IMR-90 (cell line): ENCODE measurements around the gene PNKD. TPM values are rescaled to one million over a fixed set of nuclear protein-coding genes. Genes with fewer than 3 reads are reported as not detected.

Source experiments
- ATAC-seq: fragments of 200-7000 bp; cut with Tn5 transposase; 2 replicates; pipeline ENCODE4 v1.9.1; 2020; ENCODE audit warnings: low read depth, mild to moderate bottlenecking, moderate library complexity
- BruUV-seq: library from RNA; stranded (reverse); fragments of 400-500 nt; replicated peaks from 2 replicates; lab custom pipeline; 2021; lab: Mats Ljungman, UMichigan
- CTCF ChIA-PET: fragments of 300-600 bp; formaldehyde crosslinking; extraction: SDS; loops from one replicate; lab custom pipeline; 2021; ENCODE audit warnings: antibody characterized with exemption; lab: Yijun Ruan, JAX
- POLR2A ChIA-PET: fragments of 300-600 bp; sonication (Branson Sonifier 250); formaldehyde crosslinking; loops from one replicate; lab custom pipeline; 2022; ENCODE audit warnings: antibody characterized with exemption; ENCODE audit not compliant: unreplicated experiment; lab: Charles Lee
- DNase-seq: peaks from one replicate; pipeline ENCODE4 v3.0.0; 2013
- H2AFZ ChIP-seq: replicated peaks from 2 replicates; pipeline ENCODE3; 2013; ENCODE audit warnings: low read length, mild to moderate bottlenecking; ENCODE audit not compliant: poor library complexity
- H2AK5ac ChIP-seq: 2 replicates; pipeline ENCODE4 v1.6.1; 2013; ENCODE audit warnings: low read depth, low read length, inconsistent platforms
- H2AK9ac ChIP-seq: replicated peaks from 2 replicates; pipeline ENCODE3; 2013; ENCODE audit warnings: mild to moderate bottlenecking, low read depth, low read length, moderate library complexity; ENCODE audit not compliant: poor library complexity
- H2BK120ac ChIP-seq: 2 replicates; pipeline ENCODE4 v1.6.1; 2013; ENCODE audit warnings: low read depth, low read length, inconsistent platforms
- H2BK15ac ChIP-seq: 3 replicates; pipeline ENCODE4 v1.6.1; 2013; ENCODE audit warnings: low read depth, low read length, inconsistent platforms
- H2BK20ac ChIP-seq: 2 replicates; pipeline ENCODE4 v1.6.1; 2013; ENCODE audit warnings: low read depth, mild to moderate bottlenecking, inconsistent platforms, low read length, moderate library complexity
- H2BK5ac ChIP-seq: 2 replicates; pipeline ENCODE4 v1.6.1; 2013; ENCODE audit warnings: mild to moderate bottlenecking, low read depth, low read length, inconsistent platforms; ENCODE audit not compliant: poor library complexity, severe bottlenecking
- H3K14ac ChIP-seq: replicated peaks from 2 replicates; pipeline ENCODE4 v1.6.1; 2013; ENCODE audit warnings: low read depth, low read length, inconsistent platforms
- H3K18ac ChIP-seq: 2 replicates; pipeline ENCODE4 v1.6.1; 2013; ENCODE audit warnings: low read depth, low read length, control low read depth
- H3K23ac ChIP-seq: 2 replicates; pipeline ENCODE4 v1.6.1; 2013; ENCODE audit warnings: low read depth, low read length, inconsistent platforms
- H3K27ac ChIP-seq: 2 replicates; pipeline ENCODE4 v1.5.1; 2013; ENCODE audit warnings: mild to moderate bottlenecking, control low read depth, low read length; ENCODE audit not compliant: insufficient read depth
- H3K27me3 ChIP-seq: 2 replicates; pipeline ENCODE4 v1.6.1; 2013; ENCODE audit warnings: low read length; ENCODE audit not compliant: control insufficient read depth, insufficient read depth
- H3K36me3 ChIP-seq: 2 replicates; pipeline ENCODE4 v1.6.1; 2013; ENCODE audit warnings: low read length, mixed read lengths; ENCODE audit not compliant: control insufficient read depth, insufficient read depth
- H3K4ac ChIP-seq: 2 replicates; pipeline ENCODE4 v1.6.1; 2013; ENCODE audit warnings: low read depth, low read length, inconsistent platforms
- H3K4me1 ChIP-seq: 2 replicates; pipeline ENCODE4 v1.6.1; 2013; ENCODE audit warnings: low read length, mixed read lengths; ENCODE audit not compliant: control insufficient read depth, insufficient read depth
- H3K4me2 ChIP-seq: 2 replicates; pipeline ENCODE4 v1.6.1; 2013; ENCODE audit warnings: low read depth, mild to moderate bottlenecking, control low read depth, low read length, moderate library complexity
- H3K4me3 ChIP-seq: 2 replicates; pipeline ENCODE4 v1.5.1; 2013; ENCODE audit warnings: low read depth, mild to moderate bottlenecking, control low read depth, low read length, moderate library complexity; ENCODE audit not compliant: insufficient read depth
- H3K56ac ChIP-seq: 2 replicates; pipeline ENCODE4 v1.6.1; 2013; ENCODE audit warnings: low read length, inconsistent platforms; ENCODE audit not compliant: insufficient read depth; ENCODE audit errors: extremely low read depth
- H3K79me1 ChIP-seq, 2 experiments: 2 replicates each; pipeline ENCODE4 v1.6.1; 2013; ENCODE audit warnings: low read length in 2 of 2, inconsistent platforms in 1 of 2, low read depth in 1 of 2
- H3K9ac ChIP-seq: 2 replicates; pipeline ENCODE4 v1.6.1; 2013; ENCODE audit warnings: low read depth, low read length, control low read depth
- H3K9me1 ChIP-seq: 2 replicates; pipeline ENCODE4 v1.6.1; 2013; ENCODE audit warnings: low read length, inconsistent platforms; ENCODE audit not compliant: insufficient read depth
- H3K9me3 ChIP-seq: 2 replicates; pipeline ENCODE4 v1.6.1; 2013; ENCODE audit warnings: low read length; ENCODE audit not compliant: control insufficient read depth, insufficient read depth
- H4K20me1 ChIP-seq: 2 replicates; pipeline ENCODE4 v1.6.1; 2013; ENCODE audit warnings: low read length, inconsistent platforms; ENCODE audit not compliant: insufficient read depth
- H4K5ac ChIP-seq: 2 replicates; pipeline ENCODE4 v1.6.1; 2013; ENCODE audit warnings: mild to moderate bottlenecking, low read depth, low read length, control low read depth
- H4K8ac ChIP-seq, 2 experiments: 2 replicates each; pipeline ENCODE4 v1.6.1; 2013; ENCODE audit warnings: low read depth in 2 of 2, low read length in 2 of 2, control low read depth in 1 of 2, inconsistent platforms in 1 of 2
- H4K91ac ChIP-seq: 2 replicates; pipeline ENCODE4 v1.6.1; 2013; ENCODE audit warnings: low read depth, low read length, inconsistent platforms; ENCODE audit not compliant: insufficient read depth
- BHLHE40 ChIP-seq: fragments of 150-350 bp; IDR thresholded peaks from 2 replicates; pipeline ENCODE4 v1.6.1; 2016; ENCODE audit warnings: mild to moderate bottlenecking, low read depth, low read length
- CEBPB ChIP-seq: IDR thresholded peaks from 2 replicates; pipeline ENCODE4 v1.6.1; 2012; ENCODE audit warnings: low read depth, low read length, improper control_type of control experiment
- CHD1 ChIP-seq: IDR thresholded peaks from 2 replicates; pipeline ENCODE4 v1.6.1; 2012; ENCODE audit warnings: low read depth, low read length, improper control_type of control experiment
- CTCF ChIP-seq: conservative IDR thresholded peaks from 2 replicates; pipeline ENCODE4 v1.5.1; 2012; ENCODE audit warnings: mild to moderate bottlenecking, low read depth, low read length, improper control_type of control experiment
- ELK1 ChIP-seq: fragments of 150-350 bp; IDR thresholded peaks from 2 replicates; pipeline ENCODE4 v1.6.1; 2016; ENCODE audit warnings: low read depth, mild to moderate bottlenecking, low read length, moderate library complexity, borderline replicate concordance
- FOS ChIP-seq: fragments of 150-350 bp; IDR thresholded peaks from 2 replicates; pipeline ENCODE4 v1.6.1; 2016; ENCODE audit warnings: low read depth, low read length
- MAFK ChIP-seq: IDR thresholded peaks from 2 replicates; pipeline ENCODE4 v1.6.1; 2012; ENCODE audit warnings: low read depth, low read length, improper control_type of control experiment
- MAZ ChIP-seq: IDR thresholded peaks from 2 replicates; pipeline ENCODE4 v1.6.1; 2012; ENCODE audit warnings: low read depth, mild to moderate bottlenecking, low read length, improper control_type of control experiment, moderate library complexity, borderline replicate concordance
- NFE2L2 ChIP-seq: fragments of 150-350 bp; IDR thresholded peaks from 2 replicates; pipeline ENCODE4 v1.6.1; 2016; ENCODE audit warnings: low read depth, mild to moderate bottlenecking, low read length
- POLR2A ChIP-seq: IDR thresholded peaks from 2 replicates; pipeline ENCODE4 v1.6.1; 2012; ENCODE audit warnings: mild to moderate bottlenecking, low read depth, low read length
- RAD21 ChIP-seq: IDR thresholded peaks from 2 replicates; pipeline ENCODE4 v1.6.1; 2012; ENCODE audit warnings: low read length, improper control_type of control experiment
- RCOR1 ChIP-seq: IDR thresholded peaks from 2 replicates; pipeline ENCODE4 v1.6.1; 2012; ENCODE audit warnings: mild to moderate bottlenecking, low read length, improper control_type of control experiment; ENCODE audit not compliant: insufficient replicate concordance
- RFX5 ChIP-seq: IDR thresholded peaks from 2 replicates; pipeline ENCODE4 v1.8.0; 2012; ENCODE audit warnings: low read depth, mild to moderate bottlenecking, low read length, moderate library complexity
- SMC3 ChIP-seq: fragments of 150-350 bp; IDR thresholded peaks from 2 replicates; pipeline ENCODE4 v1.6.1; 2016; ENCODE audit warnings: low read depth, mild to moderate bottlenecking, antibody characterized with exemption, low read length, moderate library complexity
- WGBS, 2 experiments: methylation state at CpG; one replicate each; pipeline versions ENCODE4 v1.1.5 to v1.1.7; 2013; ENCODE audit warnings: missing lambda C conversion rate in 2 of 2; ENCODE audit not compliant: insufficient read length in 1 of 2; ENCODE audit errors: extremely low coverage in 2 of 2; 5-methylcytosine and 5-hydroxymethylcytosine counted together
- dilution Hi-C: fragments of 300-500 bp; cut with HindIII; formaldehyde crosslinking; loops from one replicate; pipeline ENCODE4 v1.14.3; 2018; ENCODE audit warnings: low sequenced_read_pairs; ENCODE audit not compliant: unreplicated experiment
- in situ Hi-C: fragments of 300-500 bp; cut with MboI; formaldehyde crosslinking; loops from 3 replicates; pipeline ENCODE4 v1.14.3; 2019; ENCODE audit warnings: low sequenced_read_pairs, inconsistent platforms, mixed read lengths
- intact Hi-C: fragments of 100-400 bp; cut with micrococcal nuclease; formaldehyde crosslinking; loops from 2 replicates; pipeline ENCODE4 v1.10.0; 2022
- polyA plus RNA-seq, 3 experiments: library from polyadenylated mRNA; depleted of rRNA; stranded (reverse); fragments of >200 nt; gene quantifications; 2 replicates each; pipeline ENCODE4 v1.2.3, GENCODE V29; 2012; ENCODE audit warnings: low replicate concordance in 1 of 3
- total RNA-seq: library from RNA; depleted of rRNA; stranded (reverse); fragments of >200 nt; gene quantifications from 2 replicates; pipeline ENCODE4 v1.2.3, GENCODE V29; 2012

The PNKD gene
- total and polyA plus RNA-seq, 2 of the 4 experiments (the other 2 are of a cell fraction) = 19.2 to 68.5 TPM

GRCh38 chr2:218292048-218293014, 22.0 kb downstream of the PNKD start, which contains the start of gene TMBIM1:
TSS of gene TMBIM1 (minus strand) at chr2:218292503. CDS start at chr2:218282141, 10,362 bp downstream.
- Histone ChIP-seq H3K9me1 (peaks cover 18% of the 10 kb centered on the region), H2AK5ac (peak within 1 kb of the TSS; percentile 65), H3K79me1 (peaks cover 15 to 41% of the 10 kb centered on the region in 2 experiments; a peak in 3 of 4 replicates), H2BK15ac (peak within 1 kb of the TSS; percentile 63; the same call in 1 of the 3 replicates), H2AFZ (peak within 1 kb of the TSS; percentile 80), H3K9ac (peak within 1 kb of the TSS; percentile 86), H3K27me3 (no peaks in the 10 kb centered on the region), H2BK120ac (peak within 1 kb of the TSS; percentile 51; the same call in 1 of the 2 replicates), H3K4me1 (peaks cover 20% of the 10 kb centered on the region), H3K4ac (peak within 1 kb of the TSS; percentile 92), H4K91ac (peak within 1 kb of the TSS; percentile 75), H3K27ac (peak within 1 kb of the TSS; percentile 92), H3K4me2 (peak within 1 kb of the TSS; percentile 97), H3K14ac (peak within 1 kb of the TSS; percentile 94), H3K18ac (peak within 1 kb of the TSS; percentile 70), H4K5ac (peak within 1 kb of the TSS; percentile 96), H4K8ac (peak within 1 kb of the TSS; percentile 35 to 93), H3K4me3 (peak within 1 kb of the TSS; percentile 86), H2BK5ac (peak within 1 kb of the TSS; percentile 80), H2AK9ac (peak within 1 kb of the TSS; percentile 98), H3K23ac (peak within 1 kb of the TSS; percentile 66), H2BK20ac (0 out of 2 replicates have a peak within 1 kb of the TSS, but pooled peaks have one; percentile 6), H3K9me3 (no peaks in the 10 kb centered on the region), H3K56ac (peak within 1 kb of the TSS; percentile 77), H3K36me3 (no peaks in the 10 kb centered on the region), H4K20me1 (peaks cover 9% of the 10 kb centered on the region; the same call in 1 of the 2 replicates)
- ChIA-PET POLR2A (no interaction called here), CTCF (interaction anchor here (0.6 to 1.6 kb wide), 4 partner anchors 8 to 22 kb away, joined by 3 to 4 read pairs (median 4); partner anchors contain the start of genes AAMP and PNKD)
- peak; percentile 58 for DNase-seq
- dilution Hi-C loops (no loop called here), intact Hi-C loops (loop anchor here (2.0 to 5.0 kb wide), 2 partner anchors 104 to 355 kb away; no protein-coding TSS in a partner anchor), in situ Hi-C loops (no loop called here)
- no TSS peak for BruUV-seq
- ATAC-seq = peak; percentile 93
- WGBS, 2 experiments = 5% methylated on average over 11 of the region's 63 CpGs; no CpG with 5 or more reads in 1 of the 2 experiments
- TF ChIP-seq POLR2A (peak; percentile 42; the same call in 1 of the 2 replicates), FOS (no peak), RCOR1 (no peak), BHLHE40 (no peak), ELK1 (no peak), MAZ (peak; percentile 87), CHD1 (no peak), NFE2L2 (no peak), CEBPB (peak; percentile 80), CTCF (peak; percentile 93), MAFK (no peak), RAD21 (peak; percentile 60), RFX5 (0 out of 2 replicates have a peak, but pooled peaks have one; percentile 6), SMC3 (peak; percentile 74)
